Measurements from ENCODE around the gene NR5A2.

The NR5A2 gene

DNA sequence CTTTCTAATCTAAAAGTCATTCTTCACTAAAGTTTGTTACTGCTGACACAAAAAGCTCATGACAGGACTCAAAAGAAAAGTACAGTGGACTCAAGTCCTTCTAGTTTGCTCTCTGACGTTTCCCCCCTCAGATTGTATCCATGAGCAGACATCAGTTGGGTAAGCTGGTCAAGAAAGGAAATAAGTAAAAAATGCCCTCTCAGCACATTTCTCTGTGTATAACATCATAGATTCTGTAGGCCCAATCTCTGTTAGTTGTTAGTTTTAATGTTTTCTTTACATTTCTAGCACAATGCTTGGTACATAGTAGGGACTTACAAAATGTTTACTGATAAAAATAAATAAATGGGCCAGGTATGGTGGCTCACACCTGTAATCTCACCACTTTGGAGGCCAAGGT is 96.8 kb downstream of the NR5A2 start:
- Histone ChIP-seq H3K9me3 (no peaks in the 10 kb centered on the region), H3K4me3 (ENCODE audit: low read depth in 1 of 2, low read length in 1 of 2) (no peak overlapping the region), H3K27me3 (peaks cover 33% of the 10 kb centered on the region), H3K27ac (no peak overlapping the region), H3K4me1 (ENCODE audit: control insufficient read depth in 1 of 2, insufficient read depth in 1 of 2, low read depth in 1 of 2, low read length in 1 of 2) (no peaks in the 10 kb centered on the region), H3K36me3 (no peaks in the 10 kb centered on the region)
- TF ChIP-seq, protein P1, sequence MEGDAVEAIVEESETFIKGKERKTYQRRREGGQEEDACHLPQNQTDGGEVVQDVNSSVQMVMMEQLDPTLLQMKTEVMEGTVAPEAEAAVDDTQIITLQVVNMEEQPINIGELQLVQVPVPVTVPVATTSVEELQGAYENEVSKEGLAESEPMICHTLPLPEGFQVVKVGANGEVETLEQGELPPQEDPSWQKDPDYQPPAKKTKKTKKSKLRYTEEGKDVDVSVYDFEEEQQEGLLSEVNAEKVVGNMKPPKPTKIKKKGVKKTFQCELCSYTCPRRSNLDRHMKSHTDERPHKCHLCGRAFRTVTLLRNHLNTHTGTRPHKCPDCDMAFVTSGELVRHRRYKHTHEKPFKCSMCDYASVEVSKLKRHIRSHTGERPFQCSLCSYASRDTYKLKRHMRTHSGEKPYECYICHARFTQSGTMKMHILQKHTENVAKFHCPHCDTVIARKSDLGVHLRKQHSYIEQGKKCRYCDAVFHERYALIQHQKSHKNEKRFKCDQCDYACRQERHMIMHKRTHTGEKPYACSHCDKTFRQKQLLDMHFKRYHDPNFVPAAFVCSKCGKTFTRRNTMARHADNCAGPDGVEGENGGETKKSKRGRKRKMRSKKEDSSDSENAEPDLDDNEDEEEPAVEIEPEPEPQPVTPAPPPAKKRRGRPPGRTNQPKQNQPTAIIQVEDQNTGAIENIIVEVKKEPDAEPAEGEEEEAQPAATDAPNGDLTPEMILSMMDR (IDR thresholded peaks at IDR 0.05), result no peak

DNA sequence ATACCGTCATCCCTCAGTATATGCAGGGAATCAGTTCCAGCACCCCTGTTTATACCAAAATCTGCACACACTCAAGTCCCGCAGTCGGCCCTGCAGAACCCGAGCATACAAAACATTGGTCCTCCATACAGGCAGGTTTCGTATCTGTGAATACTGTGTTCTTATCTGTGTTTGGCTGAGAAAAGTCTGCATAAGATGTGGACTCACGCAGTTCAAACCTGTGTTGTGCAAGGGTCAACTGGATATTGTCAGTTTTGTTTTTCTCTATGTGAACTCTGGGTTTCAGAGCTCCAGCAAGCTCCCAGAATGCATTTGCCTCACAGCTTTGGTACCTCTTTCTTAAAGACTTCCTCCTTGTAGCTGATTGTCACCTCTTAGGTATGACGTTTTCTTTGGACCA is 100.6 kb downstream of the NR5A2 start:
- Histone ChIP-seq H3K36me3 (no peaks in the 10 kb centered on the region), H3K27me3 (peaks cover 44% of the 10 kb centered on the region), H3K4me3 (ENCODE audit: low read depth in 1 of 2, low read length in 1 of 2) (no peak overlapping the region), H3K4me1 (ENCODE audit: control insufficient read depth in 1 of 2, insufficient read depth in 1 of 2, low read depth in 1 of 2, low read length in 1 of 2) (peaks cover 9 to 12% of the 10 kb centered on the region in 2 experiments), H3K27ac (no peak overlapping the region), H3K9me3 (no peaks in the 10 kb centered on the region)
- TF ChIP-seq, protein P1 (IDR thresholded peaks at IDR 0.05), result no peak

DNA sequence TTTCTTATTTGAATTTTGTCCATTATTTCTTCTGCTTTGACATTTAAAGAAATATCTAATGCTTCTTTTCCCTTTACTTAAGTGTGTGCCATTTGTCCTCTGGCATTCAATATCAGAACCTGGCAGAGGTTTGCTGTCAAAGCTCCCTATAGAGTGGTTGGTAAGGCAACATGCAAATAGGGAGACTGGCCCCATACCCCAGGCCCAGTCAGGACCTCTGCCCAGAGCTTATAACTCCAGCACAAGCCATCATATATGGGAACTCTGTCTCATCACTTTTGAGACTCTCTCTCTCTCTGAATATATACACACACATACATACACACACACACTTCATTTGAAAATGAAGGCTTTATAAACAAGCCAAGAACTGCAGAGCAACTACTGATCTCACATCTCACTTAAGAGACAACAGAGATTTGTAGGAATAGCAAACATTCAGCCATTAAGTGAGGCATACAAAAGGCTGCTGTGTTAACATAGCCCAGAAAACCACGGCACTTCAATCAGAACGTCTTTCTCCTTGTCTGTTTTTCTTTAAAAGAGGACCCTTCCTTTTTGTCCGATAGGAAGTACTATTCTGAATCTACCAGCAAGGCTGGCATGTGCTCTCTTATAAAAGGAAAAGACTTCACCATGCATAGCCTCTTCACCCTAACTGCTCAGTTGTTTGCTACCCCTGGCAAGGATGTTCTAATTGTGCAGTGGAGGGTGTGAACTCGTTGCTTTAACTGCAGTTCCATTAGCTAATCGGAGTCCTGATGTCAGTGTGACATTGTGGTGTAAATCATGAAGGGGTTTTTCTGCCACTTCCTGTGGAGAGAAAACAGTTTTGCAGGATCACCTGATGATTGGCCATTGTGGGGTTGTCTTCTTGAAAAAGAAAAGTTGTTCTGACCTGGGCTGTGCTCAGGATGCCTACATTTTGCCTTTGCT is 101.7 kb downstream of the NR5A2 start:
- Histone ChIP-seq H3K27ac (no peak overlapping the region), H3K36me3 (no peaks in the 10 kb centered on the region), H3K27me3 (peaks cover 46% of the 10 kb centered on the region), H3K4me3 (ENCODE audit: low read depth in 1 of 2, low read length in 1 of 2) (no peak overlapping the region), H3K4me1 (ENCODE audit: control insufficient read depth in 1 of 2, insufficient read depth in 1 of 2, low read depth in 1 of 2, low read length in 1 of 2) (peaks cover 9 to 12% of the 10 kb centered on the region in 2 experiments), H3K9me3 (no peaks in the 10 kb centered on the region)
- TF ChIP-seq, protein P1 (IDR thresholded peaks at IDR 0.05), result no peak

DNA sequence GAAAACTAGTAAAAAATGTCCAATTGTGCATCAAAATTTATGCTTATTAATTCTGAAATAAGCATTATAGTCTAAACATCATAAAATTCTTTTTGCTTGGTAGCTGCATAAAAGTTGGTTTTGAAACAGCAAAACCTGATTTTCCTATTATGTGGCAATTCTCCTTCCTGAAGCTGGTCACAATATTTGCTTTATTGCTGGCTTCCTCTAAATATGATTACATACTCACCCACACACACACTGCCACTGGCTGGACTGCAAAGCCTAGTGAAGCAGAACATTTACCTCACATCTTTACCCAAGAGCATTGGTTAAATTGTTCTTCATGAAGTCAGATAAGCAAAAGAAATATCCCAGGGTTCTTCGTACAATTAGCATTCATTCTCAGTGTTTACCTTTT is 103.0 kb downstream of the NR5A2 start:
- Histone ChIP-seq H3K36me3 (no peaks in the 10 kb centered on the region), H3K27ac (no peak overlapping the region), H3K27me3 (peaks cover 46% of the 10 kb centered on the region), H3K4me1 (ENCODE audit: control insufficient read depth in 1 of 2, insufficient read depth in 1 of 2, low read depth in 1 of 2, low read length in 1 of 2) (peaks cover 9 to 12% of the 10 kb centered on the region in 2 experiments), H3K9me3 (no peaks in the 10 kb centered on the region), H3K4me3 (ENCODE audit: low read depth in 1 of 2, low read length in 1 of 2) (no peak overlapping the region)
- TF ChIP-seq, protein P1 (IDR thresholded peaks at IDR 0.05), result no peak

DNA sequence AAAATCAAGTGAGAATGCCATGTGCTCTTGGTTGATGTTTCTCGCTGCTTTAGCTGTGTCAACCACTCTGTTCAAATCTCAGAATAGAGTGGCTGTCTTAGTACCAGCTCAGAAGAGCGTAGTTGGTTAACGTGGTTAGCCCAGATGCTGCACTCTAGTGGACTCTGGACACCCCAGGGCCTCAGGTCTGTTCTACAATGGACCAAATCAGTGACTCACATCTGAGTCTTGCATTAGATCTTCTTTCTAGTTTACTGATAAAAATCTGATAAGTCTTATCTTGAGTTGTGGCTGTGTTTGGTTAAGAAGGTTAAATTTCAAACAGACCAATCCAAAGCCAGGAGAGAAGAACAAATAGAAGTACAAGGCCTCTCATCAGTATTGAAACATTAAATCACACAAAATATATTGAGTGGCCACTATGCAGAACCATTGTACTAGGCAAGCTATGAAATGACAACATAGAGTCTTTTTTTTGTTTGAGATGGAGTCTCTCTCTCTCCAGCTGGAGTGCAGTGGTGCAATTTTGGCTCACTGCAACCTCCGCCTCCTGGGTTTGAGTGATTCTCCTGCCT is 104.1 kb downstream of the NR5A2 start:
- peaks cover 42% of the 10 kb centered on the region for H3K27me3 ChIP-seq
- no peaks in the 10 kb centered on the region for H3K36me3 ChIP-seq
- no peak overlapping the region for H3K4me3 ChIP-seq (ENCODE audit: low read depth in 1 of 2, low read length in 1 of 2)
- no peak overlapping the region for H3K27ac ChIP-seq
- no peaks in the 10 kb centered on the region for H3K9me3 ChIP-seq
- peaks cover 9 to 12% of the 10 kb centered on the region in 2 experiments for H3K4me1 ChIP-seq (ENCODE audit: control insufficient read depth in 1 of 2, insufficient read depth in 1 of 2, low read depth in 1 of 2, low read length in 1 of 2)
- TF ChIP-seq, protein P1 (IDR thresholded peaks at IDR 0.05), result no peak
